Nephron (organoid): ENCODE data around the gene NFIX.

ENCODE experiments used
- H3K27ac Mint-ChIP-seq, 3 experiments: 2 replicates each; pipeline ENCODE4 v1.8.0; 2020; ENCODE audit warnings: mixed read lengths in 3 of 3, mild to moderate bottlenecking in 2 of 3, moderate library complexity in 1 of 3
- H3K27me3 Mint-ChIP-seq: 2 replicates; pipeline ENCODE4 v1.8.0; 2021; ENCODE audit warnings: low read depth, mild to moderate bottlenecking, moderate library complexity, mixed read lengths
- H3K36me3 Mint-ChIP-seq: 2 replicates; pipeline ENCODE4 v1.8.0; 2020; ENCODE audit warnings: low read depth, mixed read lengths
- H3K4me1 Mint-ChIP-seq: 2 replicates; pipeline ENCODE4 v1.8.0; 2020; ENCODE audit warnings: mixed read lengths
- H3K4me3 Mint-ChIP-seq, 3 experiments: 2 replicates each; pipeline ENCODE4 v1.8.0; 2020; ENCODE audit warnings: mild to moderate bottlenecking in 3 of 3, mixed read lengths in 3 of 3, moderate library complexity in 2 of 3
- H3K9me3 Mint-ChIP-seq: 2 replicates; pipeline ENCODE4 v1.8.0; 2020; ENCODE audit warnings: mixed read lengths
- CTCF ChIP-seq, 3 experiments: fragments of 200-600 bp; sonication (generic); IDR thresholded peaks; one replicate each; pipeline ENCODE4 v1.5.0; 2021; ENCODE audit warnings: antibody characterized with exemption in 3 of 3; ENCODE audit not compliant: unreplicated experiment in 3 of 3

NFIX gene

GRCh38 chr19:13115936-13116281 lies 120.6 kb downstream of the NFIX start:
- peak overlapping the region; percentile 85 to 97 (median 92) for H3K4me3 Mint-ChIP-seq
- H3K36me3 Mint-ChIP-seq = peaks cover 3% of the 10 kb centered on the region
- no peaks in the 10 kb centered on the region for H3K9me3 Mint-ChIP-seq
- peaks cover 30% of the 10 kb centered on the region for H3K4me1 Mint-ChIP-seq
- peak overlapping the region in 2 of 3 experiments; percentile 73 to 86 for H3K27ac Mint-ChIP-seq
- peaks cover 4% of the 10 kb centered on the region for H3K27me3 Mint-ChIP-seq
- no peak for TF ChIP-seq CTCF (IDR thresholded peaks at IDR 0.05; ENCODE audit: unreplicated experiment in 3 of 3)

- no peak for TF ChIP-seq CTCF (IDR thresholded peaks at IDR 0.05; ENCODE audit: unreplicated experiment in 3 of 3)
- Mint-ChIP-seq H3K27me3 (peaks cover 4% of the 10 kb centered on the region), H3K4me1 (peaks cover 30% of the 10 kb centered on the region), H3K4me3 (peak within 1 kb of the TSS; percentile 85 to 97 (median 92)), H3K9me3 (no peaks in the 10 kb centered on the region), H3K27ac (peak within 1 kb of the TSS; percentile 73 to 91 (median 86)), H3K36me3 (peaks cover 3% of the 10 kb centered on the region)
Observed at GRCh38 chr19:13116282-13117175, 121.3 kb downstream of the NFIX start, which contains the start of gene TRMT1. TRMT1 (minus strand) TSS chr19:13116740; CDS start chr19:13116399, 341 bp downstream.

GRCh38 chr19:13117176-13117771 lies 122.0 kb downstream of the NFIX start:
- Mint-ChIP-seq H3K4me1 (peaks cover 35% of the 10 kb centered on the region), H3K4me3 (peak overlapping the region; percentile 85 to 97 (median 92)), H3K36me3 (peaks cover 8% of the 10 kb centered on the region), H3K27ac (peak overlapping the region; percentile 73 to 91 (median 86)), H3K27me3 (peaks cover 4% of the 10 kb centered on the region), H3K9me3 (no peaks in the 10 kb centered on the region)
- TF ChIP-seq CTCF (IDR thresholded peaks at IDR 0.05; ENCODE audit: unreplicated experiment in 3 of 3) = no peak

GRCh38 chr19:13117772-13118423 lies 122.6 kb downstream of the NFIX start, which contains the start of gene NACC1:
NACC1 (plus strand) TSS chr19:13118264; CDS start chr19:13135208, 16,944 bp downstream.
- Mint-ChIP-seq H3K36me3 (peaks cover 5% of the 10 kb centered on the region), H3K9me3 (no peaks in the 10 kb centered on the region), H3K4me3 (peak within 1 kb of the TSS; percentile 94 to 97 (median 95)), H3K27ac (peak within 1 kb of the TSS; percentile 73 to 91 (median 91)), H3K4me1 (peaks cover 35% of the 10 kb centered on the region), H3K27me3 (peaks cover 4% of the 10 kb centered on the region)
- no peak for TF ChIP-seq CTCF (IDR thresholded peaks at IDR 0.05; ENCODE audit: unreplicated experiment in 3 of 3)

GRCh38 chr19:13118424-13119193 lies 123.3 kb downstream of the NFIX start:
- H3K9me3 Mint-ChIP-seq = no peaks in the 10 kb centered on the region
- TF ChIP-seq CTCF (IDR thresholded peaks at IDR 0.05; ENCODE audit: unreplicated experiment in 3 of 3) = no peak
- peaks cover 4% of the 10 kb centered on the region for H3K27me3 Mint-ChIP-seq
- peak overlapping the region; percentile 90 to 95 (median 94) for H3K4me3 Mint-ChIP-seq
- peak overlapping the region; percentile 31 to 91 (median 86) for H3K27ac Mint-ChIP-seq
- H3K36me3 Mint-ChIP-seq = peaks cover 5% of the 10 kb centered on the region
- peaks cover 35% of the 10 kb centered on the region for H3K4me1 Mint-ChIP-seq
